ENCODE data around the gene EVX1.

Gene EVX1

DNA sequence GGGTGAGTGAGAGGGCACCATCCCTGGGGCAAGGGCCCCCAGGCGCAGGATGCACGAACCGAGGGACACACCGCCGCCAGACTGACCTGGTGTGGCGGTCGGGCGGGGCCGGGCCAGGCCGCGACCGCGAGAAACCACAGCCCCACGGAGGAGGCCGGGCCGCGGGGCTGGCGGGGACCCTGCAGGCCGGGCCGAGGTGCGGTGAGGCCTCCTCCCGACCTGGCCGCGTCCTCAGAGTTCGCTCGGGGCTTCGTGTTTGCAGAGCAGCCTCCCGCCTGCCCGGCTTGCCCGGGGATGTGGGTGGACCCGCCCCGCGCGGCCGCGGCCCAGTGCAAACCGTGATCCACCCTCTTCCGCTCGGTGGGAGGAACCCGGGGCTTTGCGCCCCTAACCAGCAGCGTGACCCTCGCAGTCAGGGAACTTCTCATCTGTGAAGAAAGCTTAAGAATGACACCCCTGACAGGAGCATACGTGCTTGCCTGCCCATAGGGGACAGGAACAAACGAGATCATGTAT, 22.1 kb upstream of the EVX1 start:
- no peak overlapping the region for H3K9ac ChIP-seq (ENCODE audit: low read length)
- no peak overlapping the region for H3K4me3 ChIP-seq (ENCODE audit: low read length)
- no peak overlapping the region for H3K27ac ChIP-seq (ENCODE audit: low read length)
- peaks cover 100% of the 10 kb centered on the region for H3K27me3 ChIP-seq (ENCODE audit: control insufficient read depth, insufficient read depth, low read length)
- H3K36me3 ChIP-seq (ENCODE audit: control insufficient read depth, low read depth, low read length), result no peaks in the 10 kb centered on the region
- H3K4me1 ChIP-seq (ENCODE audit: control insufficient read depth, low read depth, low read length), result peaks cover 10% of the 10 kb centered on the region
- no peaks in the 10 kb centered on the region for H3K9me3 ChIP-seq (ENCODE audit: control insufficient read depth, low read depth, low read length)

DNA sequence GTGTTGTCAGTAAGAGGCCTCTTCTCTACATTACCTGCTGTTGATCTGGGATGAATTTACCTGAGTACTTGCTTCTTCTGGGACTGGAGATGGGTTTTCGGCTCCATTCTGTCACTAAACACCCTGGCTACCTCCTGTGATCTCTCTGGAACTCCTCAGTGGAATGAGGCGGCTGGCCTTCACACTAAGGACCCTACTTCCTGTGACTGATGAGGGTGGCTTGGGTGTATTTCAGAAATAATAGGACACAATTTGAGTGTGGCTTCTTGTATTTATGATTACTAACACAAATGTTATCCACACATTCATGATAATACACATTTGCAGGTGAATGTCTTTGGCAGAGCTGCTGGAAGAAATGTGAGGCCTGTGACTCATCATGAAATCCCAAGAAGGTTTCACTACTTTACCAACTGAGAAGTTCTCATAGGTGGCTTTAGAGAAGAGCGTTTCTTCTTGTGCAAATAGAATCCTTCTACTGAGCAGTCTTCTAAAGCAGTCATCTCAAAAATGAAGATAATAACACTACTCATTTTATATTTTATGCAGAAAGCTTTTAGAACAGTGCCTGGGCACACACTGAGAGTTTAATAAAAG, 21.3 kb upstream of the EVX1 start:
- no peaks in the 10 kb centered on the region for H3K36me3 ChIP-seq (ENCODE audit: control insufficient read depth, low read depth, low read length)
- H3K9me3 ChIP-seq (ENCODE audit: control insufficient read depth, low read depth, low read length), result no peaks in the 10 kb centered on the region
- peaks cover 100% of the 10 kb centered on the region for H3K27me3 ChIP-seq (ENCODE audit: control insufficient read depth, insufficient read depth, low read length)

DNA sequence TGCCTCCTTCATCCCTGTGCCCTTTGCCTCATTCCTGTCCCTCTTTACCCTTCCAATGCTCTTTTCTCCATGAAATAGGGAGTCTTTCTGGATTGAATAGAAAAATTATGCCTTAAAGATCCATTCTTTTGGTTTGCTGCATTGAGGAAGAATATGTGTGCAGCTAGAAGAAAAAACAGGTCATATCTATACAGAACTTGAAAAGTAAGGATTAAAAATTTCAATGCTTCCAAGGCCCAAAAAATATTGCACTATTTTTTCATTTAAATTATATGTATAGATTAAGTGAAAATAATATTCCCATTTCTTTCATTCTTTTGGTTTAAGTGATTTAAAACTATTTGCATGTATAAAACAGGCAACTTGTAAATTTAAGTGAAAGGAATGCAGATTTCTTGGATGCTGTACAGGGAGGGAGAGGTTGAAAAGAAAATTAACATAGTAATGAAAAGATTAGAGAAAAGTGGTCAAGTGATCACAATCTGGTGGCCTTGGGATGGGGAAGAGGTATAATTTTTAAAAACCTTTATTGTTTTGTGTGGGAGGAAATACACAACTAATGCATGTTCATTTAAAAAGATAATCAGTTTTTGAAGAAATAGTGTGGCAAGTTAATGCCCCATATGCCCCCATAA, 18.5 kb upstream of the EVX1 start:
- no peak overlapping the region for H3K27ac ChIP-seq (ENCODE audit: low read length)
- H3K4me1 ChIP-seq (ENCODE audit: control insufficient read depth, low read depth, low read length), result peaks cover 10% of the 10 kb centered on the region
- no peak overlapping the region for H3K4me3 ChIP-seq (ENCODE audit: low read length)
- H3K9ac ChIP-seq (ENCODE audit: low read length), result no peak overlapping the region
- H3K27me3 ChIP-seq (ENCODE audit: control insufficient read depth, insufficient read depth, low read length), result peaks cover 100% of the 10 kb centered on the region
- no peaks in the 10 kb centered on the region for H3K9me3 ChIP-seq (ENCODE audit: control insufficient read depth, low read depth, low read length)
- no peaks in the 10 kb centered on the region for H3K36me3 ChIP-seq (ENCODE audit: control insufficient read depth, low read depth, low read length)

More for the DNA sequence above, 21.3 kb upstream of the EVX1 start:
- no peak overlapping the region for H3K4me3 ChIP-seq (ENCODE audit: low read length)
- H3K27ac ChIP-seq (ENCODE audit: low read length), result no peak overlapping the region
- no peak overlapping the region for H3K9ac ChIP-seq (ENCODE audit: low read length)
- H3K4me1 ChIP-seq (ENCODE audit: control insufficient read depth, low read depth, low read length), result peaks cover 10% of the 10 kb centered on the region

DNA sequence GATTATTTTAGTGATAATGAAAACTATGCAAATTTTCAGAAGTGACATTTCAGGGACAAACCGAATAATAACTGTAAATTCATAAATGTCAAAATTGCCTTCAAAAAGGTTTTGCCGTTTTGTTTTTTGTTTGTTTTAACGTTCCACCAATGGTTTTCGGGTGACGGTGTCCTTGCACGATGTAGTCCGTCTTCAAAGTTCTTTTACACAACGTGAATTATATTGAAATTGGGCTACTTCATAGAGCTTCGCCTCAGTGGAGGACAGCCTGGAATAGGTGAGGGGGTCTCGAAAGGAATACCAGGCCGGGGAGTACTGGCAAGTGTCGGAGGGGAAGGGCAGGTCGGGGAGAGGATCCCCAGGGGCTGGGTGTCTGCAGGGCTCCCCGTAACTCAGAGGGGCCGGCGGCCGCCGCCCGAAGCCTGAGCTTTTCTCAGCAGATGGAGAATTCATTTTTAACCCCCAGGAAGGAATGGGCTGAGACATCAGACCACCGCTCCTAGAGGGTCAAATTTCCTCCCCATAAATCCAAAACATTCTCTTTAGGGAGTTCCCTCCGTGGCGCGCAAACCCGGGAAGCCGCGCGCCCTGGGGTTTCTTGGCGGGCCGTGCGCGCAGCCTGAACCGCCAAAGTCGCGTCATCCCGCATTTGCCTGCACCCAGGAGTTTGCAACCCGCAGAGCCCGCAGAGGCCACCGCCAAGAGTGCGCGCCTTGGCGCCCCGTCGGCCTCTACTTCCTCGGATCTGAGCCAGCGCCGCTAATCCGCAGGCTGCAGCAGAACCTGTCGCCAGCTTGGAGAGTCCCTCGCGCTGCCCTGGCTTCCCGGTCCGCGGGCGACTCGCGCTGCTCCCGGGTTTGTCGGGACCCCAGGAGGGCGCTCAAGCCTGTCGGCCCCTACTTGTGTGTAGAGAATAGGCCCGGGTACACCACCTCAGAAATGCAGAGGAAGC, 17.3 kb upstream of the EVX1 start:
- Histone ChIP-seq H3K36me3 (ENCODE audit: control insufficient read depth, low read depth, low read length) (no peaks in the 10 kb centered on the region), H3K9ac (ENCODE audit: low read length) (no peak overlapping the region), H3K9me3 (ENCODE audit: control insufficient read depth, low read depth, low read length) (no peaks in the 10 kb centered on the region), H3K27me3 (ENCODE audit: control insufficient read depth, insufficient read depth, low read length) (peaks cover 100% of the 10 kb centered on the region), H3K4me3 (ENCODE audit: low read length) (peak overlapping the region; percentile 44), H3K4me1 (ENCODE audit: control insufficient read depth, low read depth, low read length) (peaks cover 10% of the 10 kb centered on the region), H3K27ac (ENCODE audit: low read length) (no peak overlapping the region)

DNA sequence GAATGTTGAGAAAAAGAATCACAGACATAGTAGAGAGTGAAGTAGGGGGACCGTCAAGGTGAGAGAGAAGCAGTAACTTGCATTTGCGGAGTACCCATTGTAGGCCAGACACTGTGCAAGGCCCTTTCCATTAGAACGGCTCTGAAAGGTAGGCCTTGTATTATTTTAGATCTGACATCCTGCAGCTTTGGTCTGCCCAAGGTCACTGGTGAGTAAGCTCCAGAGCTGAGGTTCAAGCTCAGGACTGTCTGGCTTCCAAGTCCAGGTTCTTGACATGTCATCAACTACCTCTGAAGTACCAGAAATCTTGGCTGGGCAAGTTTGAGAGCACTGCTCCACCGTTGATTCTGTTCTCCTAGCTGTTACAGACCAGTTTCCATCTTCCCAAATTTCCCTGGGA, 13.2 kb upstream of the EVX1 start:
- H3K9me3 ChIP-seq (ENCODE audit: control insufficient read depth, low read depth, low read length), result no peaks in the 10 kb centered on the region
- peaks cover 92% of the 10 kb centered on the region for H3K27me3 ChIP-seq (ENCODE audit: control insufficient read depth, insufficient read depth, low read length)
- H3K4me1 ChIP-seq (ENCODE audit: control insufficient read depth, low read depth, low read length), result no peaks in the 10 kb centered on the region
- H3K27ac ChIP-seq (ENCODE audit: low read length), result no peak overlapping the region
- H3K4me3 ChIP-seq (ENCODE audit: low read length), result no peak overlapping the region
- no peaks in the 10 kb centered on the region for H3K36me3 ChIP-seq (ENCODE audit: control insufficient read depth, low read depth, low read length)
- no peak overlapping the region for H3K9ac ChIP-seq (ENCODE audit: low read length)

DNA sequence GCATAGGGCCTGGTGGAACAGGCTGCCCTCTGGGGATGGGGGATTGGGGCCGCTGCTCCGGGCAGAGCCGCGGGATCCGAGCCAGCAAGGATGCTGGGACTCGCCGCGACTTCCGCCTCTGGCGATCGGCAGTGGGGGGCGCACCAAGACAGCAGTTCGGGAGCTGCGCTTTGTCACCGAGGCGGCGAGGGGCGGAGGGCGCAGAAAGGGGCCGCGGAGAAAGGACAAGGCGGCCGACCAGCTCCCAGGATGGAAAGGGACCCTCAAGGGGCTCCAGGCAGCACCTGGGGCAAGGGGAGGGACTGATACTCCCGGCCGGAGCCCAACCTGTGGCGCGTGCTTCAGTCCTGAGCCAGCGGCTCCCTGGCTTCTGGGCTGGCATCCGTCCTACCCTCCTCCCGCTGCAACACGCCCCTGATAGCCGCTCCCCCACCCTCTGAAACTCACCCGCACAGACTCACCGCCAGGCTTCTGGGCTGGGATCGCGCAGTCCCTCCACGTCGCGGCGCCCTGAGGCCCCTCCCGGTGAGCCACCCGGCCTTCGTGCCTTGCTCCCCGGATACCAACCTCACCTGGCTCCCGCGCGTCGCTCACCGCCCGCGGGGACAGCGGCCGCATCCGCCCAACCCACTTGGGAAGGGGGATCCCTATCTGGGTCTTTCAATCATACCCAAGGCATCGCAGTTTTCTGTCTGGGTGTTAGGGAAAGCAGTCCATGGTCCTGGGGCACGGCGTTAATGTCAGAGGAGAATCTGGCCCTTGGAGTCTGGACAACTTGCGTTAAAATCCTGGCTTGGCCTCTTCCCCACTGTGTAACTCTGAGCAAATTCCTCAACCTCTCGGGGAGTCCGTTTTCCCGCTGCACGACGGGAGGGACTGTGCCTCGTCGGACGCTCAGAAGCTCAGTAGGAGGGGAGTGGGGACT, 7.0 kb upstream of the EVX1 start:
- Histone ChIP-seq H3K4me1 (ENCODE audit: control insufficient read depth, low read depth, low read length) (no peaks in the 10 kb centered on the region), H3K4me3 (ENCODE audit: low read length) (peak overlapping the region; percentile 34), H3K9ac (ENCODE audit: low read length) (no peak overlapping the region), H3K36me3 (ENCODE audit: control insufficient read depth, low read depth, low read length) (no peaks in the 10 kb centered on the region), H3K9me3 (ENCODE audit: control insufficient read depth, low read depth, low read length) (no peaks in the 10 kb centered on the region), H3K27me3 (ENCODE audit: control insufficient read depth, insufficient read depth, low read length) (peaks cover 92% of the 10 kb centered on the region), H3K27ac (ENCODE audit: low read length) (no peak overlapping the region)

DNA sequence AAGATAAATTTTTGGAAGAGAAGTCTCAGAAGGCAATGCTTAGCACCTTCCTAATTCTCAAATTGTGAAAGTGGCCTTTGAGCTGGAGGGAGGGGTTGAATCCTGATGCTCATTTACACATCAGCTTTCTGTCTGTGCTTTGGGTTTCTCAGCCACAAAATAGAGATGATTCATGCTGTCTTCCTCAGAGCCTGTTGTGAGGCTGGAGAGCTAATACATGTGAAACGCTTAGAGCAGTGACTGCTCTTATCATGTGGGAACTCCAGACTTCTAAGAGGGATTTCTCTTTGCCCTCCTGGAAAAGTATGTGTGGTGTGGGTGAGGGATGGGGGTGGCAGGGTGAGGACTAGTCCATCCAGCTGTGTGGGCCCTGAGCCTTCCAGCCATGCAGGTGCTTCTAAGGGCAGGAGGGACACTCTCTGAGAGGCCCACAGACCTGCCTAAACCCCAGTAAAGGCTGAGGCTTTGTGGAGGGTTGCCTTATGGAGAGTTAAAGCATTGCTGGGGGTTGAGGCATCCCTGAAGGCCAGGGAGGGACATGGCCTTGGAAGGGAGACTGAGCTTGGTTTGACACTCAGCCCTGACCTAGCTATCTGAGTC, 4.8 kb upstream of the EVX1 start:
- no peak overlapping the region for H3K4me3 ChIP-seq (ENCODE audit: low read length)
- H3K27me3 ChIP-seq (ENCODE audit: control insufficient read depth, insufficient read depth, low read length), result peaks cover 100% of the 10 kb centered on the region
- H3K9ac ChIP-seq (ENCODE audit: low read length), result no peak overlapping the region
- no peaks in the 10 kb centered on the region for H3K36me3 ChIP-seq (ENCODE audit: control insufficient read depth, low read depth, low read length)
- H3K4me1 ChIP-seq (ENCODE audit: control insufficient read depth, low read depth, low read length), result peaks cover 15% of the 10 kb centered on the region
- no peaks in the 10 kb centered on the region for H3K9me3 ChIP-seq (ENCODE audit: control insufficient read depth, low read depth, low read length)
- H3K27ac ChIP-seq (ENCODE audit: low read length), result no peak overlapping the region

DNA sequence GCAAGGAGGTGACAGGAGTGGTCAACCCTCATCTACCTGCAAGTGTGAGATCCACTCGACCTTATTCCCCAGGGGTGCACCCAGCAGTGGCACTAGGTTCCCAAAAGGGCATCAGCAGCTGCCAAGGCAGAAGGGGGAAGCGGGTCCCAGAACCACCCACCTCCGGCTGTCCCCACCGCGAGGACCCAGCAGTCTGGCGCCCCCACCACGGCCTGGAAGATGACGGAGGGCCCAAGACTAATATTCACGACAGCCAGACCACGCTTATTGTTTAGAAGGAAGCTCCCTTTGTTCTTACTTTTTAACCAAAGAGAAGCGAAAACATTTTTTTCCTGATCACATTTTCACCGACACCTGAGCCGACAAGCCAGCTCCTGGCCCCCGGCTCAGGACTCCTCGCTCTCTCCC, 3.6 kb upstream of the EVX1 start:
- Histone ChIP-seq H3K4me1 (ENCODE audit: control insufficient read depth, low read depth, low read length) (peaks cover 15% of the 10 kb centered on the region), H3K36me3 (ENCODE audit: control insufficient read depth, low read depth, low read length) (no peaks in the 10 kb centered on the region), H3K9me3 (ENCODE audit: control insufficient read depth, low read depth, low read length) (no peaks in the 10 kb centered on the region), H3K4me3 (ENCODE audit: low read length) (peak overlapping the region; percentile 10), H3K27me3 (ENCODE audit: control insufficient read depth, insufficient read depth, low read length) (peaks cover 100% of the 10 kb centered on the region), H3K27ac (ENCODE audit: low read length) (no peak overlapping the region), H3K9ac (ENCODE audit: low read length) (no peak overlapping the region)

DNA sequence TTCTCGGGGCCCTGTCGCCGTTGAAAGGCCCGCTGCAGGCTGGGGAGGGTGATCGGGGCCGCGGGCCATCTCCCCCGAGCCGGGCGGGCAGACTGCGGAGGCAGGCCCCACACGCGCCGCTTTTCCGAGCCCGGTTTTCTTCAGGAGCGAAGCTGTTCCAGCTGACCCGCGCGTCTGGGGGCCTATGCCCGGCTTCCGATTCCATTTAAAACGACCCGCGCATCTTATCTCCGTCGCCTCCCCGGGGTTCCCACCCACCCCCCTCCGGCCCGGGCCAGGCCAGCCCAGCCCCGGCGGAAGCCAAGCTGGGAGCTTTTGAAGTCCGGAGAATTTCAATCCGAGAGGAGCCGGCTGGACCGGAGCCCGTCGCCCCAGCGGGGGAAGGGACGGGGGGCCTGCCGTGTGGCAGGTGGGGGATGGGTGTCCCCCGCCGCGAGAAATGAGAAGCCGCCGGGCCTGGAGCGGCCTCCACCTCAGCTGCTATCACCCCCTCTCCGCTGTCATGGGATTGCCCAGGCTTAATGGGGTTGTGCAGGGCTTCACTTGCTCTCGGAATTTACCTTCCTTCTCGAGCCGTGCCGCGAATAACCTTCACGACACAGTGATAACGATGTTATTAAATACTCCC, 3.1 kb upstream of the EVX1 start:
- peak overlapping the region; percentile 10 for H3K4me3 ChIP-seq (ENCODE audit: low read length)
- peaks cover 100% of the 10 kb centered on the region for H3K27me3 ChIP-seq (ENCODE audit: control insufficient read depth, insufficient read depth, low read length)

DNA sequence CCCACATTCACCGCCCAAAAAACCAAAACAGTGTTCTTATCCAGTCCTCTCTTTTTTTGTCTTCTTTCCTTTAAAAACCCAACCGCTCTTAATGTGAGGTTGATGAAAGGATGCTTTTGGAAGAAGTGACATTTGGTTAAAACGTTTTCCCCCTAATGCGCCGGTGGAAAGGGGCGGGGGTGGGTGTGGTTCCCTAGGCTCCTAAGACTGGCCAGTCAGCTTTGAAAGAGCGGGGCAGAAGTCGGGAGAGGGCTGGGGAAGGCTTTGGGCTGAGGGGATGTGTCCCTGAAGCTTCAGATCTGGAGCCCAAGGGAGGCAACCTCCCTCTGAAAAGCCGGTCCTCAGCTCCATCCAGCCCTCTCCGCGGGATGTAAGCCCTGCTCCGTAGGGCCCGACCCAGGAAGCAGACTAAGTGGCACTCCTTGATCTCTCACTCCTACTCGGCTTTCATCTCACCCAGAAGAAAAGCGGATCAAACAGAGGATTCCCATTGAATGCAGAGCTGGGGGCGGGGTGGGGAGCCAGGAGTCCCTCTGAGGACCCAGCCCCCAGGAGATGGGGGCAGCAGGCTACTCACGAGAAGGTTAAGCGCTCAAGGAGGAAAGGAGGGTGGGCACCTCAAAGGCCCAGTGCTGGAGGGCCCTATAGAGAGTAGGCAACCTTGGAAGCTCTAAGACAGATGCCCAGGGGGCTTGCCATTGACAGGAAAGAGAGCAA, 2.4 kb upstream of the EVX1 start:
- Histone ChIP-seq H3K27ac (ENCODE audit: low read length) (no peak overlapping the region), H3K4me1 (ENCODE audit: control insufficient read depth, low read depth, low read length) (peaks cover 15% of the 10 kb centered on the region), H3K9ac (ENCODE audit: low read length) (no peak overlapping the region), H3K36me3 (ENCODE audit: control insufficient read depth, low read depth, low read length) (no peaks in the 10 kb centered on the region), H3K9me3 (ENCODE audit: control insufficient read depth, low read depth, low read length) (no peaks in the 10 kb centered on the region), H3K27me3 (ENCODE audit: control insufficient read depth, insufficient read depth, low read length) (peaks cover 100% of the 10 kb centered on the region), H3K4me3 (ENCODE audit: low read length) (peak overlapping the region; percentile 10)

More for the DNA sequence above, 3.1 kb upstream of the EVX1 start:
- Histone ChIP-seq H3K9me3 (ENCODE audit: control insufficient read depth, low read depth, low read length) (no peaks in the 10 kb centered on the region), H3K4me1 (ENCODE audit: control insufficient read depth, low read depth, low read length) (peaks cover 15% of the 10 kb centered on the region), H3K36me3 (ENCODE audit: control insufficient read depth, low read depth, low read length) (no peaks in the 10 kb centered on the region), H3K27ac (ENCODE audit: low read length) (no peak overlapping the region), H3K9ac (ENCODE audit: low read length) (no peak overlapping the region)
